Stomach (tissue), 9 donors: ENCODE results near the gene VAMP1. TPM values are rescaled to one million over a fixed set of nuclear protein-coding genes. Genes with fewer than 3 reads are reported as not detected.
"Not testable (repeated sequence)": the region's sequence is repeated elsewhere in the genome, so short reads cannot be mapped to it uniquely, and the experiment has no call there.

Experiments used
- DNase-seq, 2 donors: peaks; one replicate each; pipeline versions ENCODE4 v3.0.0 to v3.0.0-alpha.2; 2013 to 2019
- H3K27ac ChIP-seq, 5 donors: fragments of 200-600 bp in 4 of 5; sonication (generic) in 4 of 5; one replicate each; pipeline ENCODE4 v1.5.1; 2013 to 2019; ENCODE audit warnings: mild to moderate bottlenecking in 1 of 5, moderate library complexity in 1 of 5
- H3K27me3 ChIP-seq, 3 donors: fragments of 200-600 bp; sonication (generic); one replicate each; pipeline ENCODE4 v1.5.1; 2017 to 2019; ENCODE audit warnings: mixed run types in 1 of 3
- H3K36me3 ChIP-seq, 4 donors: fragments of 200-600 bp; sonication (generic); 1 replicate in 3 of 4; 2 replicates in 1 of 4; pipeline ENCODE4 v1.5.1; 2016 to 2019
- H3K4me1 ChIP-seq, 4 donors: fragments of 200-600 bp; sonication (generic); one replicate each; pipeline ENCODE4 v1.5.1; 2016 to 2019
- H3K4me3 ChIP-seq, 4 donors: fragments of 200-600 bp; sonication (generic) in 3 of 4; one replicate each; pipeline ENCODE4 v1.5.1; 2016 to 2019; ENCODE audit warnings: mild to moderate bottlenecking in 1 of 4
- H3K9me3 ChIP-seq, 4 donors: fragments of 200-600 bp; sonication (generic); one replicate each; pipeline ENCODE4 v1.5.1; 2016 to 2019
- EP300 ChIP-seq: sonication (generic); formaldehyde crosslinking; IDR thresholded peaks from one replicate; pipeline ENCODE4 v1.6.1; 2017; ENCODE audit warnings: antibody characterized with exemption
- POLR2A ChIP-seq, 4 donors: fragments of 450-650 bp; IDR thresholded peaks; one replicate each; pipeline ENCODE4 v1.6.1; 2016; ENCODE audit warnings: antibody characterized with exemption in 4 of 4, control low read depth in 2 of 4, mild to moderate bottlenecking in 1 of 4, moderate library complexity in 1 of 4
- POLR2AphosphoS5 ChIP-seq, 3 donors: sonication (generic); formaldehyde crosslinking; IDR thresholded peaks; one replicate each; pipeline ENCODE4 v1.6.1; 2016; ENCODE audit warnings: antibody characterized with exemption in 3 of 3
- WGBS, 5 donors: extraction: QIAGEN DNeasy Blood & Tissue Kit in 3 of 5; methylation state at CpG; one replicate each; pipeline versions ENCODE4 v1.1.5 to v1.1.7; 2013 to 2018; 5-methylcytosine and 5-hydroxymethylcytosine counted together
- intact Hi-C: fragments of 100-400 bp; cut with DNase I; formaldehyde crosslinking; loops from one replicate; pipeline ENCODE4 v1.15.1; 2023; ENCODE audit warnings: low total_unique reads
- polyA plus RNA-seq, 3 donors: library from polyadenylated mRNA; stranded (reverse); fragments of 200-250 nt; gene quantifications; one replicate each; pipeline ENCODE4 v1.2.3, GENCODE V29; 2013
- total RNA-seq, 5 donors: library from RNA; depleted of rRNA; stranded (reverse); fragments of >200 nt; gene quantifications; one replicate each; pipeline versions ENCODE4 v1.1.0 to v1.2.3, GENCODE V29; 2014 to 2016
- TF ChIP-seq, protein P1 (sequence below), 7 experiments: fragments of 450-650 bp in 4 of 7; fragments of 200-600 bp in 3 of 7; sonication (generic) in 3 of 7; IDR thresholded peaks; one replicate each; pipeline ENCODE4 v1.5.1; 2016 to 2019; ENCODE audit warnings: antibody characterized with exemption in 7 of 7, control low read depth in 2 of 7, mild to moderate bottlenecking in 1 of 7
- donor health status: healthy with polysubstance abuse.
- donor health status: Bipolar disorder and iron deficiency.
- donor health status: healthy.

The VAMP1 gene
- total and polyA plus RNA-seq, 8 donors, result 1.2 to 16.5 (median 4.8) TPM; not detected in 1

DNA sequence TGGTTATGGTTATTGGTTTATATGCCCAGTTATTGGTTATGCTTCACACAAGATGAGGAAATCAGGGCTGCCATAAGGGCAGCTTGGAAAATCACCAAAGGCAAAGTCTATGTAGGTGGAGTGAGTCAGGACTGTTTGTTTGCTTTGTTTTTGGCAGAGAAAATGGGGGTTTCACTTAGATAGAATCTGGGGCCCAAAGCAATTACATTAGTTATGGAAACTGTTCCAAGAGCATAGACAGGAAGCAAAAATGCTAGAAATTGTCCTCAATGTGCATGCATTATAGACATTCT lies 2.2 kb downstream of the VAMP1 start:
- H3K4me3 ChIP-seq, result no peak overlapping the region
- DNase-seq, result no peak
- H3K9me3 ChIP-seq, result no peaks in the 10 kb centered on the region
- peak overlapping the region in 1 of 5 donors; percentile 96 for H3K27ac ChIP-seq
- H3K4me1 ChIP-seq, result peaks cover 30 to 73% (median 33%) of the 10 kb centered on the region in 4 donors
- TF ChIP-seq POLR2AphosphoS5 (IDR thresholded peaks at IDR 0.05), result no peak
- TF ChIP-seq EP300, result no peak
- TF ChIP-seq, protein P1, sequence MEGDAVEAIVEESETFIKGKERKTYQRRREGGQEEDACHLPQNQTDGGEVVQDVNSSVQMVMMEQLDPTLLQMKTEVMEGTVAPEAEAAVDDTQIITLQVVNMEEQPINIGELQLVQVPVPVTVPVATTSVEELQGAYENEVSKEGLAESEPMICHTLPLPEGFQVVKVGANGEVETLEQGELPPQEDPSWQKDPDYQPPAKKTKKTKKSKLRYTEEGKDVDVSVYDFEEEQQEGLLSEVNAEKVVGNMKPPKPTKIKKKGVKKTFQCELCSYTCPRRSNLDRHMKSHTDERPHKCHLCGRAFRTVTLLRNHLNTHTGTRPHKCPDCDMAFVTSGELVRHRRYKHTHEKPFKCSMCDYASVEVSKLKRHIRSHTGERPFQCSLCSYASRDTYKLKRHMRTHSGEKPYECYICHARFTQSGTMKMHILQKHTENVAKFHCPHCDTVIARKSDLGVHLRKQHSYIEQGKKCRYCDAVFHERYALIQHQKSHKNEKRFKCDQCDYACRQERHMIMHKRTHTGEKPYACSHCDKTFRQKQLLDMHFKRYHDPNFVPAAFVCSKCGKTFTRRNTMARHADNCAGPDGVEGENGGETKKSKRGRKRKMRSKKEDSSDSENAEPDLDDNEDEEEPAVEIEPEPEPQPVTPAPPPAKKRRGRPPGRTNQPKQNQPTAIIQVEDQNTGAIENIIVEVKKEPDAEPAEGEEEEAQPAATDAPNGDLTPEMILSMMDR (IDR thresholded peaks at IDR 0.05), result no peak
- no peak for TF ChIP-seq POLR2A (IDR thresholded peaks at IDR 0.05)
- intact Hi-C loops, result loop anchor here (10.0 kb wide), 1 partner anchor 143 kb away; no protein-coding TSS in a partner anchor
- peaks cover 18 to 35% (median 30%) of the 10 kb centered on the region in 4 donors for H3K36me3 ChIP-seq
- no peaks in the 10 kb centered on the region for H3K27me3 ChIP-seq

DNA sequence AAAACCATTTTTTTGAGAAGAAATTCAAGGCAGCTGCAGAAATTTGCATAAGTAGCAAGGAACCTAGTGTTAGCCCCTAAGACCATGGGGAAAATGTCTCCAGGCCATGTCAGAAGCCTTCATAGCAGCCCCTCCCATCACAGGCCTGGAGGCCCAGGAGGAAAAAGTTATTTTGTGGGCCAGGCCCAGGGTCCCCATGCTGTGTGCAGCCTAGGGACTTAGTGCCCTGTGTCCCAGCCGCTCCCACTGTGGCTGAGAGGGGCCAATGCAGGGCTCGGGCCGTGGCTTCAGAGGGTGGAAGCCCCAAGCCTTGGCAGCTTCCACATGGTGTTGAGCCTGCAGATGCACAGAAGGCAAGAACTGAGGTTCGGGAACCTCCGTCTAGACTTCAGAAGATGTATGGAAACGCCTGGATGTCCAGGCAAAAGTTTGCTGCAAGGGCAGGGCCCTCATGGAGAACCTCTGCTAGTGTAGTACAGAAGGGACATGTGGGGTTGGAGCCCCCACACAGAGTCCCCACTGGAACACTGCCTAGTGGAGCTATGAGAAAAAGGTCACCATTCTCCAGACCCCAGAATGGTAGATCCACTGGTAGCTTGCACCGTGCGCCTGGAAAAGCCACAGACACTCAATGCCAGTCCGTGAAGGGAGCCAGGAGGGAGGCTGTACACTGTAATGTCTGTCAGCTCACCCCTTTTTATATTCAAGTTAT lies 2.8 kb downstream of the VAMP1 start:
- H3K9me3 ChIP-seq, H3K4me3 ChIP-seq, H3K27me3 ChIP-seq, DNase-seq: not testable (repeated sequence)
- 83 to 97% (median 95%) methylated on average over 4 to 9 of the region's 9 CpGs for WGBS, 5 donors
- H3K36me3 ChIP-seq, result peaks cover 23 to 40% (median 35%) of the 10 kb centered on the region in 4 donors
- intact Hi-C loops, result loop anchor here (10.0 kb wide), 1 partner anchor 143 kb away; no protein-coding TSS in a partner anchor
- peak overlapping the region in 1 of 5 donors; percentile 25 for H3K27ac ChIP-seq
- peaks cover 31 to 78% (median 33%) of the 10 kb centered on the region in 4 donors for H3K4me1 ChIP-seq

DNA sequence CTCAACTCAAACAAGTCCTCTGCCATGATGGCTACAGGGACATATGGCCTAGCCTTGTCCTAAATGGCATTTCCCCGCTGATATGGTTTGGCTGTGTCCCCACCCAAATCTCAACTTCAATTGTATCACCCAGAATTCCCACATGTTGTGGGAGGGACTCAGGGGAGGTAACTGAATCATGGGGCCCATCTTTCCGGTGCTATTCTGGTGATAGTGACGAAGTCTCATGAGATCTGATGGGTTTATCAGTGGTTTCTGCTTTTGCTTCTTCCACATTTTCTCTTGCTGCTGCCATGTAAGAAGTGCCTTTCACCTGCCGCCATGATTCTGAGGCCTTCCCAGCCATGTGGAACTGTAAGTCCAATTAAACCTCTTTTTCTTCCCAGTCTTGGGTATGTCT lies 3.7 kb downstream of the VAMP1 start:
- intact Hi-C loops, result loop anchor here (10.0 kb wide), 1 partner anchor 142 kb away; no protein-coding TSS in a partner anchor
- WGBS, 5 donors, result 83 to 96% (median 93%) methylated on average over 4 of the region's 4 CpGs

DNA sequence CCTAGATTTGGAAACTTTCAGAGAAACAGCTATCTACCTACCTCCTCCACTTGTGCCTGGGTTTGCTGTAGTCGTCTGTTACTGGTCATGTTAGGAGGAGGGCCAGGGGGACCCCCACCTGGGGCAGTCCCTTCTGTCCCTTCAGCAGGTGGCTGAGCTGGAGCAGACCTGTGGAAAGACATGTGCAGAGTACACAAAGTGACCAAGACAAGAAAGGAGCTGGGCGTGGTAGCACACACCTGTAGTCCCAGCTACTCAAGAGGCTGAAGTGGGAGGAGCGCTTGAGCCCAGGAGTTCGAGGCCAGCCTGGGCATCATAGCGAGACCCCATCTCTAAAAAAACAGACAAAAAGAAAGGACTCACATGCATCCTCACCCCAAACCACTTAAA lies 4.3 kb downstream of the VAMP1 start:
- Histone ChIP-seq H3K27ac (peak overlapping the region in 2 of 5 donors; percentile 12 to 25), H3K36me3 (peaks cover 36 to 55% (median 50%) of the 10 kb centered on the region in 4 donors), H3K9me3 (no peaks in the 10 kb centered on the region), H3K4me3 (no peak overlapping the region), H3K4me1 (peaks cover 29 to 82% (median 34%) of the 10 kb centered on the region in 4 donors), H3K27me3 (no peaks in the 10 kb centered on the region)
- 84 to 90% (median 86%) methylated on average over 5 of the region's 5 CpGs for WGBS, 5 donors
- DNase-seq, result no peak
- intact Hi-C loops, result loop anchor here (10.0 kb wide), 1 partner anchor 141 kb away; no protein-coding TSS in a partner anchor
- TF ChIP-seq, protein P1 (IDR thresholded peaks at IDR 0.05), result no peak
- TF ChIP-seq EP300 (no peak), POLR2AphosphoS5 (IDR thresholded peaks at IDR 0.05) (no peak), POLR2A (IDR thresholded peaks at IDR 0.05) (no peak)

More for the DNA sequence above, 3.7 kb downstream of the VAMP1 start:
- H3K27ac ChIP-seq, H3K27me3 ChIP-seq, H3K4me3 ChIP-seq, H3K9me3 ChIP-seq, DNase-seq: not testable (repeated sequence)
- peaks cover 32 to 83% (median 37%) of the 10 kb centered on the region in 4 donors for H3K4me1 ChIP-seq
- peaks cover 30 to 50% (median 45%) of the 10 kb centered on the region in 4 donors for H3K36me3 ChIP-seq

DNA sequence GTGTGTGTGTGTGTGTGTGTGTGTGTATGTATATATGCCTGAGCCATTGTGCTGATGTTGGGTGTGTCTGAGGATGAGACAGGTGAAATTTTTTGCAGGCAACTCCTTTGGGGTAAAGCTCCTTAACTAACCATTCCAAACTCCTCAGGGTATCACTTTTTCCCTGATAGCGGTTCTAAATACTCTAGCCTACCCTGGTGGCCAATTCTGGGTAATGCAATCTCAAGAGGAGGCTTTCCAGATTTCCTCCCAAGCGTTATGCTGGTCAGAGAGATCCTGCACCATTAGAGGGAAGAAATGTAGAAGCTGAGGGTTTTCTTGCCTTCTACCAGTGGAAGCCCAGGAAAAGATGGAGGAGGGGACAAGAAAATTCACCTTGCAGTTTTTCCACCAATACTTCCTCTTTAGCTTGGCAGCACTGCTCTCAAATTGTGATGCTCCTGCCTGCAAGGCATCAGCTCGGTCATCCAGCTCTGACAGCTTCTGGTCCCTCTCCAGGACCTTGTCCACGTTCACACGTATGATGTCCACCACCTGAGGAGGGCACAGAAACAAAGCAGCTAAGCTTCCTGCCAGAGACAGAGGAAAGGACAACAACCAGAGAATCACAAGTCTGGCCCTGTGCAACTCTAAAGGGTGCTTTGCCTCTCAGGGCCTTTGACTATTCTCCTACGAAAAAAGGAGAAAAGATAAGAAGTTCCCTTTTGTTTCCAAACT lies 4.9 kb downstream of the VAMP1 start:
- peaks cover 27 to 86% (median 35%) of the 10 kb centered on the region in 4 donors for H3K4me1 ChIP-seq
- H3K9me3 ChIP-seq, result no peaks in the 10 kb centered on the region
- WGBS, 5 donors, result 34 to 48% (median 40%) methylated on average over 6 of the region's 6 CpGs
- intact Hi-C loops, result loop anchor here (10.0 kb wide), 1 partner anchor 141 kb away; no protein-coding TSS in a partner anchor
- DNase-seq, result peak; percentile 53 to 88
- no peak overlapping the region for H3K4me3 ChIP-seq
- H3K27ac ChIP-seq, result peak overlapping the region in 2 of 5 donors; percentile 12 to 25
- H3K36me3 ChIP-seq, result peaks cover 42 to 61% (median 56%) of the 10 kb centered on the region in 4 donors
- H3K27me3 ChIP-seq, result no peaks in the 10 kb centered on the region
- TF ChIP-seq, protein P1 (IDR thresholded peaks at IDR 0.05), result peak in 6 of 7 experiments; percentile 50 to 94 (median 80)
- TF ChIP-seq POLR2A (IDR thresholded peaks at IDR 0.05), result no peak
- peak in 1 of 3 donors; percentile 56 for TF ChIP-seq POLR2AphosphoS5 (IDR thresholded peaks at IDR 0.05)
- TF ChIP-seq EP300, result no peak
